ENCODE results near the gene CHMP4B.

CHMP4B gene

GRCh38 chr20:33900521-33901131 is 89.5 kb downstream of the CHMP4B start:
- DNase-seq (ENCODE audit: low read depth), result no peak

GRCh38 chr20:33901132-33901523 is 90.0 kb downstream of the CHMP4B start:
- DNase-seq (ENCODE audit: low read depth), result no peak

GRCh38 chr20:33902011-33902410 is 90.9 kb downstream of the CHMP4B start:
- no peak for DNase-seq (ENCODE audit: low read depth)
